GM19452 (cell line): ENCODE data around the gene RFXAP.

Experiments used
- ATAC-seq: cut with Tn5 transposase; IDR thresholded peaks from one replicate; pipeline ENCODE4 v1.9.1; 2021; ENCODE audit not compliant: unreplicated experiment

Gene RFXAP

DNA sequence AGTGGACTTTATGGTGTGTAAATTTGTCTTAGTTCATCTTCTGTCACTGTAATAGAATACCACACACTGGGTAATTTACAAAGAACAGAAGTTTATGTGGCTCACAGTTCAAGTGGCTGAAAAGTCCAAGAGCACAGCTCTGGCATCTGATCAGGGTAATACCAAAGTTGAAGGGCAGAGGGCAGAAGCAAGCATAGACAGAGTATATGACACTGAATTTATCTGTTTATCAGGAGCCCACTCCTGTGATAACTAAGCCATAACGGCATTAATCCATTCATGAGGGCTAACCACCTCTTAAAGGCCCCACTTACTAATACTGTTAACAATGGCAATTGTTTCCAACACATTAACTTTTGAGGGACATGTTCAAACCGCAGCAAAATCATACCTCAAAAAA, 4.0 kb upstream of the RFXAP start:
- no peak for ATAC-seq

- peak; percentile 1 for ATAC-seq
Observed at GRCh38 chr13:36817996-36818803, 822 bp upstream of the RFXAP start.

- ATAC-seq: peak; percentile 7
Observed at GRCh38 chr13:36819739-36820090, 693 bp downstream of the RFXAP start.

DNA sequence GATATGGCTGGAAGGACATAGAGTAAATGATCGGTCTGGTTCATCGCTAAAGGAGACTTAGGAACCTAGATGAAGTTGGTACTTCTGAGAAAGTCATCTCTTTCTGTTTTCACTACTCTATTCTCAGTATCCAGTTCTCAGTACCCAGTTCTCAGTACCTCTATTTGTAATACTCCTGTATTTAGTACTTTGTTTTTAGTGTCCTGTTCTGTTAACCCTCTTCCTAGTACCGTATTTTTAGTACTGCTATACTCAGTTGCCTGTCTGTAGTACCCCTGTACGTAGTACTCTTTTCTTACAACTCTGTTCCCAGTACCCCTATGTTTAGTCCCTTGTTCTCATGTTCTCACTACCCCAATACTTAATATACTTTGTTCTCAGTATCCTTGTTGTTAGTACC, 1.2 kb downstream of the RFXAP start:
- ATAC-seq: peak; percentile 32

- ATAC-seq: no peak
Observed at GRCh38 chr13:36822785-36823184, 3.8 kb downstream of the RFXAP start.

DNA sequence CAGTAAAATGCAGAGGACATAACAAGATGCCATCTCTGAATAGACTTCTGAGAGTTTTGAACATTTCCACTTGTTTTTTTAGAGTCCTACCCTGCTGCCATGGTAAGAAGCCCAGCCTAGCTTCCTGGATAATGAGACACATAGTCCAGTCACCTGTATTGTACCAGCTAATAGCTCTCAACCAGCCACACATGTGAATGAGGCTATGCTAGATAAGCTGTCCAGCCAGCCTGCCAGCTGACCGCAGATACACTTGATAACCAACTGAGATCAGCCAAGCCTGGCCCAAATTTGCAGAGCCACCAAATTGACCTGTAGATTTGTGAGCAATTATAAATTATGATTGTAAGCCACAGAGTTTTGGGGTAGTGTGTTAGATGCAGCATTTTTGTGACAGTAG, 10.7 kb downstream of the RFXAP start:
- ATAC-seq: no peak

GRCh38 chr13:36831291-36831690, 12.3 kb downstream of the RFXAP start:
- ATAC-seq: no peak

DNA sequence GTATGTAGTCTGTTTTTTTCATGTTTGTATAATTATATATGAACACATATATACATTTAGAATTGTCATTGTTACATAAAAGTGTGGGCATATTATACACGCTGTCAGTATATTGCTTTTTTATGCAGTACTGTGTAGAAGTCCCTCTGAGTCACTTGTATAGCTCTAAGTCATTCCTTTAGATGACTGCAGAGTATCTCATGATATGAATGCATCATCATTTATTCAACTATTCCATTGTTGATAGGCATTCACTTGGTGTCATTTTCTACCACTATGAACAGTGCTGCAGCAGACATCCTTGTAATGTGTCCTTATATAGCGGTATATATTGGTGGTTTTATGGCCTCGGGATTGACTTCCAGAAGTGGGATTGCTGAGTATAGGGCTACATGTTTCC, 15.3 kb downstream of the RFXAP start:
- no peak for ATAC-seq

DNA sequence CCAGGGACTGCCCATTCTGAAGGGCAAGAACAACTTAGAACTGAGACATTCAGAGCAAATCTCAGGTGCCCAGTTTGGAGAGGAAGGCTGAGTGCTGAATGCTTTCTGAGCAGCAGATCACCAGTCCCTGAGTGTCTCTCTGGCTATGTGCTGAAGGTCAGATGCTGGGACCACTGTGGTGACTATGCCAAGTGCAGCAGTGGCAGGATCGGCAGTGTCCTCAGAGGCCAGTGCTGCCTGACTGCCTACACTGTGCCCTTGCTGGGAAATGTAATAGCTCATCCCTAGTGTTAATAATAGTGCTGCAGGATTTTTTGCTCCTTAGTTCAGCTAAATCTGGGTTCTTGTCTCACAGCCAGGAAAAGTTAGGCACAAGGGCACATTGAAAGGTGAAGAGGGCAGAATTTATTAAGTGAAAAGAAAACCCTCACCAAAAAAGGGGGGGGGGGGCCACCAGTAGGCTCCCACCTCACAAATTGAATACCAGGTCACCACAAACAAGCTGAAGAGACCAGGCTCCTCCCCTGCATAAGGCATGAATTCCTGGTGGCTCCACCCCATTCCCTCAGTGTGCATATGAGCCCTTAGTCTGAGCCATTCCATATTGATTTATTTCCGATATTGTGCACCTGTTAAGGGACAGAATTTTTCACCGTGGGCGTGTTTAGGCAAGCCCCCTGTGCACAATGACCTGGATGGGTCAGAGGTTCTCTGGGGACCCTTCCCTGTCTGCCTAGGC, 18.5 kb downstream of the RFXAP start:
- no peak for ATAC-seq

DNA sequence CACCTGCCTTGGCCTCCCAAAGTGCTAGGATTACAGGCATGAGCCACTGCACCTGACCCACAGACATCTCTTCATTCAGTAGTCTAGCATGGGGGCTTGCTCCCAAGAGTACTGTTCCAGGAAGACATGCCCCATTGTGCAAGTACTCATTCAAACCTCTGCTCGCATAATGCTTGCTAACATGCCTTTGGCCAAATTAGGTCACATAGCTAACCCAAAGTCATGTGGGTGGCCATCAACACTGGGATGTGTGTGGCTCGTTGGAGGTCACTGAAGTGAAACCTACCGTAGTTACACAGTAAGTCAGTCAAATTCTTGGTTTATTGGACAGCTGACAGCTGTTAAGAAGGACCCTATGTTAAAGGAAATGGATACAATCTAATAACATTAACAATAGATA, 20.3 kb downstream of the RFXAP start:
- ATAC-seq: no peak

DNA sequence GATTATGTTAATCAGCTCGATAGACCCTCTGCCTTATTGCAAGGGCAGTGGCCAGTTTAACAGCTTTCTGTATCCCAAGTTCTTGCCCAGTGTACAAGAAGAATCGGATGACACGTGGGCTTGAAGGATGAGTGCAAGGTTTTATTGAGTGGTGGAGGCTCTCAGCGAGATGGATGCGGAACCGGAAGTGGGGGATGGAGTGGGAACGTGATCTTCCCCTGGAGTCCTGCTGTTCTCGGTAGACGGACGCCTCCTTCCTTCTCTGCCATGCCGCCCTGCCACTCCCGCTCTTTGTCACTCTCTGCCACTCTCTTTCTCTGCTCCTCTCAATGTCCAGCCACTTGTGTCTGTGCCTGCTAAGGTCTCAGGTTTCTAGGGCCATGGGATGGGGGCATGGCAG, 21.0 kb downstream of the RFXAP start:
- ATAC-seq: no peak

DNA sequence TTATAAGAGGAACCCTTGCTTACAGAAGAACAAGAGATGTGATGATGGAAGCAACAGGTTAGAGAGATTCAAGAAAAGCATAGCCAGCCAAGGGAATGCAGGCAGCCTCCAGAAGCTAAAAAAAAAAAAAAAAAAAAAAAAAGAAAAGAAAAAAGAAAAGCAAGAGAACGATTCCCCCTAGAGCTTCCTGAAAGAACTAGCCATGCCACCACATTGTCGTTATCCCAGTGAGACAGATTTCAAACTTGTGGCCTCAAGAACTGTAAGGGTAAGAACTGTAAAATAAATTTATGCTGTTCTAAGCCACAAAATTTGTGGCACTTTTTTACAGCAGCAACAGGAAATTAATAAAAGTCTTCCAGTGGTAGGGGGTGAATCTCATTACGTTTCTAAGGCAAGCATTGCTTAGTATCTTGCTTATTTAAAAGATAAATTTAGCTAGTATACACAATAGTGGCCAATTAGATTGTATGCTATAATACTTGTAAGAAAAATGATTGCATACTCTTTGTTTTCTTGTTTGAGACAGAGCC, 21.8 kb downstream of the RFXAP start:
- ATAC-seq: no peak

GRCh38 chr13:36841391-36841790, 22.4 kb downstream of the RFXAP start:
- ATAC-seq: no peak

- no peak for ATAC-seq
Observed at GRCh38 chr13:36847606-36848005, 28.6 kb downstream of the RFXAP start.

GRCh38 chr13:36848199-36848982, 29.4 kb downstream of the RFXAP start:
- peak; percentile 53 for ATAC-seq

DNA sequence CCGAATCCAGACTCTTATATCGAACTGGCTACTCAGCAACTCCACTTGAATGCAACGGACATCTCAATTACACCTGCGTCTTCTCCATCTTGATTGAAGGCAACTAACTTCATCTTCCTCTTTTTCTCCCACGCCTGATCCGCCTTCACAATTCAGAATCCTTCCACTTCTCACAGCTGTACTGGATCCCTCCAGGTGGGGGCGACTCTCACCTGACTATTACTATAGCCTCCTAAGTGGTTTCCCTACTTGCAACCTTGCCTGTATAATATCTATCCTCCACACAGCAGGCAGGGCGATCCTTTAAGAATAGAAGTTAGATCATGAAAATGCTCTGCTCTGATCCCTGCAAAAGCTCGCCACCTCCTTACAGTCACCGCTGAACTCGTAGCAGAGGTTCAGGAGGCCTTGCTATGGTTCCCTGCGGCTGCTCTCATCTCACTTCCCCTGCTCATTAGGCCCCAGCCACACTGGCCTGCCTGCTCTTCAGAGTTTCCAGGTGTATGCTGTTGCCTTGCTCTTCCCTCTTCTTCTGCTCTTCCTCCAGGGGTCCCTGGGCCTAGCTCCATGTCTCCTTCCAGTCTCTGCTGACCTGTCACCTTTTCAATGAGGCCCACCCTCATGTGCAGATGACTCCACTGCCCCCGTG, 31.9 kb downstream of the RFXAP start:
- ATAC-seq: no peak

GRCh38 chr13:36857253-36857652, 38.2 kb downstream of the RFXAP start:
- no peak for ATAC-seq

DNA sequence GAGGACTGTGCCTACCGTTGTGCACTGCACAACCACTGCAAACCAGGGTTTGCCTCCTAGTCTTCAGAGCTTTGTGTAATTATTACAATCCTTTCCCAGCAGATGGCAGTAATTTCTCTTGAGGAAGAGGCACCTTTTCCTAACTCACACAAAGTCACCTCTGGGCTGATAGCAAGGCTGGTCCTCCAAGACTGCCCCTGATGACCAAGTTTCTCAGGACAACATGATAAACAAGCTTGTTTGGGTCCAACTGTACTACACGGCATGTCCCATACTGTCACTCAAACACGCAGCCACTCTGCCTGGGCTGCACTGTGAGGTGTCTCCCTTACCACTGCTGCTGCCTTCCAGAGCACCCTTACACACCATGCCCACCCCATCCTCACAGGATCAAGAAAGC, 39.3 kb downstream of the RFXAP start:
- no peak for ATAC-seq

GRCh38 chr13:36859259-36859658, 40.2 kb downstream of the RFXAP start:
- no peak for ATAC-seq

GRCh38 chr13:36862002-36862685, 43.1 kb downstream of the RFXAP start:
- no peak for ATAC-seq
